Measurements from ENCODE around the gene EID2B.

DNA sequence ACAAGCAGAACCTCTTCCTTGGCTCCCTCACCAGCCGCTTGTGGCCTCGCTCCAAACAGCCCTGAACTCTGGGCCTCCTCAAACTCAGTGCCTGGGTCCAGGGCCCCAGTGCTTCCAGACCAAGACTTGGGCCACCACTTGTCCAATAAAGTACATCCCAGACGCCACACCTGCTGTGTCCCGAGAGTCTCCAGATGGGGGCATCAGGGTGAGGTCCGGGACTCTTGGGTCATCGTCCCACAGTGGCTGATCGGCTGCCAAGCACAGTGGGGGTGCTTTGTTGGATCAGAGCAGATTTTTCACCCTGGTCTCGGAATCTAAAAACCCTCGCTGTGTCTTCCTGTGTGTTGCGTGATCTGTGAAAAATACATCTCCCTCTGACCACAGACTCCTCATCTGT, 42.9 kb downstream of the EID2B start:
- TF ChIP-seq, protein P1, sequence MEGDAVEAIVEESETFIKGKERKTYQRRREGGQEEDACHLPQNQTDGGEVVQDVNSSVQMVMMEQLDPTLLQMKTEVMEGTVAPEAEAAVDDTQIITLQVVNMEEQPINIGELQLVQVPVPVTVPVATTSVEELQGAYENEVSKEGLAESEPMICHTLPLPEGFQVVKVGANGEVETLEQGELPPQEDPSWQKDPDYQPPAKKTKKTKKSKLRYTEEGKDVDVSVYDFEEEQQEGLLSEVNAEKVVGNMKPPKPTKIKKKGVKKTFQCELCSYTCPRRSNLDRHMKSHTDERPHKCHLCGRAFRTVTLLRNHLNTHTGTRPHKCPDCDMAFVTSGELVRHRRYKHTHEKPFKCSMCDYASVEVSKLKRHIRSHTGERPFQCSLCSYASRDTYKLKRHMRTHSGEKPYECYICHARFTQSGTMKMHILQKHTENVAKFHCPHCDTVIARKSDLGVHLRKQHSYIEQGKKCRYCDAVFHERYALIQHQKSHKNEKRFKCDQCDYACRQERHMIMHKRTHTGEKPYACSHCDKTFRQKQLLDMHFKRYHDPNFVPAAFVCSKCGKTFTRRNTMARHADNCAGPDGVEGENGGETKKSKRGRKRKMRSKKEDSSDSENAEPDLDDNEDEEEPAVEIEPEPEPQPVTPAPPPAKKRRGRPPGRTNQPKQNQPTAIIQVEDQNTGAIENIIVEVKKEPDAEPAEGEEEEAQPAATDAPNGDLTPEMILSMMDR (IDR thresholded peaks at IDR 0.05): no peak
- TF ChIP-seq POLR2A (IDR thresholded peaks at IDR 0.05): no peak
